HEK293T (cell line): Measurements from ENCODE around the gene NXPH4.

Experiments used
- ARNT ChIP-seq: fragments of 450-650 bp; IDR thresholded peaks from 2 replicates; pipeline ENCODE4 v1.6.1; 2017; ENCODE audit warnings: mild to moderate bottlenecking
- BHLHE40 ChIP-seq: fragments of 450-650 bp; IDR thresholded peaks from 2 replicates; pipeline ENCODE4 v1.6.1; 2016; ENCODE audit warnings: mild to moderate bottlenecking, moderate library complexity, borderline replicate concordance
- HDGF ChIP-seq: fragments of 450-650 bp; IDR thresholded peaks from 2 replicates; pipeline ENCODE4 v1.6.1; 2017; ENCODE audit warnings: antibody characterized with exemption, borderline replicate concordance
- PKNOX1 ChIP-seq: fragments of 450-650 bp; IDR thresholded peaks from 2 replicates; pipeline ENCODE4 v1.6.1; 2016
- SP1 ChIP-seq: fragments of 450-650 bp; IDR thresholded peaks from 2 replicates; pipeline ENCODE4 v1.6.1; 2017
- ZNF384 ChIP-seq: fragments of 450-650 bp; IDR thresholded peaks from 2 replicates; pipeline ENCODE4 v1.6.1; 2016

GRCh38 chr12:57169046-57169795 is 47.4 kb upstream of the NXPH4 start:
- no peak for TF ChIP-seq PKNOX1
- TF ChIP-seq ARNT, result no peak
- no peak for TF ChIP-seq BHLHE40
- no peak for TF ChIP-seq HDGF
- TF ChIP-seq SP1, result no peak
- no peak for TF ChIP-seq ZNF384
